Subcutaneous abdominal adipose tissue (tissue), 5 donors: ENCODE measurements around the gene GALE.
A peak's percentile ranks its signal among the peaks of the same experiment; 100 is the strongest.
"Not testable (repeated sequence)": the region's sequence is repeated elsewhere in the genome, so short reads cannot be mapped to it uniquely, and the experiment has no call there.

Experiments
- H3K27ac ChIP-seq: one replicate; pipeline ENCODE4 v1.7.0; 2013; ENCODE audit warnings: low read depth, mild to moderate bottlenecking, inconsistent platforms, low read length, moderate library complexity
- H3K27me3 ChIP-seq, 5 donors: one replicate each; pipeline ENCODE4 v1.7.0; 2013; ENCODE audit warnings: low read length in 5 of 5, inconsistent platforms in 1 of 5; ENCODE audit not compliant: control insufficient read depth in 5 of 5, insufficient read depth in 4 of 5
- H3K36me3 ChIP-seq, 5 donors: one replicate each; pipeline ENCODE4 v1.7.0; 2013; ENCODE audit warnings: low read length in 5 of 5; ENCODE audit not compliant: control insufficient read depth in 5 of 5, insufficient read depth in 5 of 5
- H3K4me1 ChIP-seq, 5 donors: one replicate each; pipeline ENCODE4 v1.7.0; 2013; ENCODE audit warnings: low read length in 5 of 5, mild to moderate bottlenecking in 3 of 5, moderate library complexity in 1 of 5; ENCODE audit not compliant: control insufficient read depth in 5 of 5, insufficient read depth in 5 of 5
- H3K4me3 ChIP-seq, 5 donors: one replicate each; pipeline ENCODE4 v1.7.0; 2013; ENCODE audit warnings: low read length in 5 of 5, low read depth in 1 of 5
- H3K9ac ChIP-seq, 5 donors: one replicate each; pipeline ENCODE4 v1.7.0; 2013; ENCODE audit warnings: low read length in 5 of 5, mild to moderate bottlenecking in 4 of 5, moderate library complexity in 3 of 5
- H3K9me3 ChIP-seq, 5 donors: one replicate each; pipeline ENCODE4 v1.7.0; 2013; ENCODE audit warnings: low read length in 5 of 5; ENCODE audit not compliant: control insufficient read depth in 5 of 5
- donor health status: healthy.
- donor health status: healthy.
- donor health status: healthy.
- donor health status: healthy.
- donor health status: healthy.

GALE gene

DNA sequence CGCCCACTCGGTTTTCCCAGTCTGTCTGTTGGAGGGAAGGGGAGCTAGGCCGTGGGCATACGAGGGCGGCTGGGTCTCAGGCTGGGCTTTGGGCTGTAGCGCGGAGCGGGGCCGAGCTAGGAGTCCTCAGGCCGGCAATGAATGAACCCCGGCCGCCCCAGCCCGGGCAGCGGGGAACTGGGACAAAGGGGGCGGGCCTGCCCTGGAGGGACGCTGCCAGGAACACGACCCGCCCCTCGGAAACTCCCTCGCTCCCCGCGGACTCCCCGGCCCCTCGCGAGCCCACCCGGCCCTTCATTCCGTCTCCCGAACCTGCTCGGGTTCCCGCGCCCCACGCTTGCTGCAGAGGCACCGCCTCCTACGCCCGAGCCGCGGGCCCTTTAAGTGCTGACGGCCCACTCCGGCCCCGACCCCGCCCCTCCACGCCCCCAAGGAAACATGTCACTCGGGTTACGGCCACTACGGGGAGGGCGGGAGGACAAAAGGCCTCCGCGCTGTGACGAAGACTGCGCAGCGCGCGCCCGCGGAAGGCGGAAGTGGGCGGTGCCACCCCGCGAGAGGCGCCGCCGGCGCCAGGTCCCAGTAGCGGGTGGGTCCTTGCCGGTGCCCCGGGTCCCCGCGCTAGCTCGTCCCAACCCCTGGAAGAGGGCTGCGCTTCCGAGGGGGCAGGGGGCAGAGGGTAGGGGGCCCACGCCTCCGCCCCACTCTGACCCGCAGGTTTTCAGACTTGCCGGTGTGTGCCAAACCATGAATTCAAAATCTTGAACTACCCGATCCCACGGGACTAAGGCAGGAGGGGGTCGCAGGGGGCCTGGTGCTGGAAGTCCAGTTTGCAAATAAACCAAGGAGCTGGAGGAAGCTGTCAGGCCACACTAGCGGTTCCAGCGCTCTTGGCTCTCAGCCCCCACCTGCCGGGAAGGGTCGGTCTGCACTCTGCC, at the start of gene GALE:
GALE (minus strand) TSS at position 355 of the 938 bp plus-strand sequence. CDS start 1,747 bp downstream, outside the sequence.
- Histone ChIP-seq H3K9ac (peak within 1 kb of the TSS; percentile 5 to 93 (median 85)), H3K36me3 (peaks cover 0 to 38% (median 28%) of the 10 kb centered on the region in 5 donors), H3K4me1 (peaks cover 0 to 36% (median 23%) of the 10 kb centered on the region in 5 donors), H3K27me3 (no peaks in the 10 kb centered on the region), H3K27ac (peak within 1 kb of the TSS; percentile 95), H3K4me3 (peak within 1 kb of the TSS; percentile 79 to 87 (median 82)), H3K9me3 (no peaks in the 10 kb centered on the region)

DNA sequence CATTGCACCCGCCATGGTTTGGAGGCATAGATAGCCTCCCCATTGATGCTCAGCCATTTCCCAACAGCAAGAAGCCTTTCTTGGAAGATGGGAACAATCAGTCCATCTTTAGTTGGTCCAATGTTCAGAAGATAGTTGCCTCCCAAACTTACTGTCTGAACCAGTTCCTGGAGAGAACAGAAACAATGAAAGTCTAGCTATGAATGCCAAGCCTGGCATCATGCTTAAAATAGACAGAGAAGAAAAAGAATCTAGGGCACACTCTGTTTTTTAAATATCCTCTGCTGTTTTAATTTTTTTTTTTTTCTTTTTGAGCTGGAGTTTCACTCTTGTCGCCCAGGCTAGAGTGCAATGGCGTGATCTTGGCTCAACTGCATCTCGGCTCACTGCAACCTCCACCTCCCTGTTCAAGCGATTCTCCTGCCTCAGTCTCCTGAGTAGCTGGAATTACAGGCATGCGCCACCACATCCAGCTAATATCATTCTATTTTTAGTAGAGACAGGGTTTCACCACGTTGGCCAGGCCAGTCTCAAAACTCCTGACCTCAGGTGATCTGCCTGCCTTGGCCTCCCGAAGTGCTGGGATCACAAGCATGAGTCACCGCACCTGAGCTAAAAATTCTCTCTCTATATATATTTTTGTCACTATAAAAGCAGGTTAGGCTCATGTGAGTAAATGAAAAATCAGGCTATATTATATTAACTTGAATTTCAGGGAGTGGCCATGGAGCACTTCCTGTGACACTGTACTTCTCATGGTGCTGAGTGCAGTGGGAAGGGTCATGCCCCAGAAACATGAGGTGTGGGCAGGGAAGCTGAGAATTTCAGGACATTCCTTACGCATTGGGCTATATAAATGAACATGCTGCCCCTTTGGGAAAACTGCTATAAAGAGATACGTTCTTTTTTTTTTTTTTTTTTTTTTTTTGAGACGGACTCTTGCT, 48.4 kb upstream of the GALE start:
- H3K4me3 ChIP-seq = no peak overlapping the region

GRCh38 chr1:23847482-23848095, 47.0 kb upstream of the GALE start:
- H3K36me3 ChIP-seq = peaks cover 16 to 36% (median 27%) of the 10 kb centered on the region in 5 donors
- not testable (repeated sequence) for H3K4me1 ChIP-seq, H3K4me3 ChIP-seq, H3K27ac ChIP-seq, H3K9ac ChIP-seq, H3K27me3 ChIP-seq, H3K9me3 ChIP-seq

More for the DNA sequence above, 48.4 kb upstream of the GALE start:
- H3K36me3 ChIP-seq = peaks cover 16 to 36% (median 27%) of the 10 kb centered on the region in 5 donors
- H3K9me3 ChIP-seq = no peaks in the 10 kb centered on the region
- no peak overlapping the region for H3K9ac ChIP-seq
- H3K4me1 ChIP-seq = no peaks in the 10 kb centered on the region
- H3K27me3 ChIP-seq = no peaks in the 10 kb centered on the region
- H3K27ac ChIP-seq = no peak overlapping the region

DNA sequence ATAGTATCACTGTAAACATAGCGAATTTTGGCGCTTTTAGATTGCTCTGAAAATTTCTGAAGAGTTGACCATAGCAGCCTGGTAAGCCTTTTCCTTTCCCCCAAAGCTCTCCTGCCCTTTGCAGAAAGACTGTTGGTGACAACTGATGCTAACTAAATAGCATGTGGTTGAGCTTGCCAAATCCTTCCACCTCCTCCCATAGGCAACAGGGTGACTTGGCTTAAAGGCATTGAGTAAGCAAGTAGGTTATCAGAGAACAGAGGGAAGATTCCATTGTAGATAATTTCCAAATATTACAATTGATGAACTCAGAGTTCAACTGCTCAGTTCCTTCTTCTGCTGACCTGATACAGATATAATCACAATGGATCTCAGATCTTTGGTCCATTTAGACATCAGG, 44.6 kb upstream of the GALE start:
- H3K27ac ChIP-seq = no peak overlapping the region
- no peak overlapping the region for H3K4me3 ChIP-seq
- H3K4me1 ChIP-seq = no peaks in the 10 kb centered on the region
- no peak overlapping the region for H3K9ac ChIP-seq
- H3K9me3 ChIP-seq = no peaks in the 10 kb centered on the region
- H3K27me3 ChIP-seq = no peaks in the 10 kb centered on the region
- peaks cover 16 to 33% (median 27%) of the 10 kb centered on the region in 5 donors for H3K36me3 ChIP-seq

- Histone ChIP-seq H3K9ac (no peak overlapping the region), H3K27ac (no peak overlapping the region), H3K27me3 (no peaks in the 10 kb centered on the region), H3K9me3 (no peaks in the 10 kb centered on the region), H3K4me3 (no peak overlapping the region), H3K4me1 (peaks cover 0 to 4% (median 3%) of the 10 kb centered on the region in 5 donors), H3K36me3 (peaks cover 15 to 30% (median 25%) of the 10 kb centered on the region in 5 donors)
These were observed 43.1 kb upstream of the GALE start for GRCh38 chr1:23843644-23844043.

DNA sequence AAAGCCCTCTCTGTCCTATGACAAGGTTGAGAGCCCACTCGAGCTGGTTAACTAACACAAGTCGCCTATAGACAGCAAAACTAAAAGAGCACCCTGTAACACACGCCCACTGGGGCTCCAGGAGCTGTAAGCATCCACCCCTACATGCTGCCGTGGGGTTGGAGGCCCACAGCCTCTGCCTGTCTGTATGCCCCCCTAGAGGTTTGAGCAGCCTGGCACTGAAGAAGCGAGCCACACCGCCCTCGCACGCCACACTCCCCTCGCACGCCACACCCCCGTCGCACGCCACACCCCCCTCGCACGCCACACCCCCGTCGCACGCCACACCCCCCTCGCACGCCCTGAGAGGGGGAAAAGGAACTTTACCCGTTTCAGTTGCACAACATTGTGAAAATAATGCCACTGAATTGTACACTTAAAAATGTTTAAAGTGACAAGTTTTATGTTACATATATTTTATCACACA, 37.9 kb upstream of the GALE start:
- no peak overlapping the region for H3K27ac ChIP-seq
- peak overlapping the region in 4 of 5 donors; percentile 30 to 57 (median 54) for H3K9ac ChIP-seq
- no peaks in the 10 kb centered on the region for H3K36me3 ChIP-seq
- peaks cover 0 to 4% (median 0%) of the 10 kb centered on the region in 5 donors for H3K27me3 ChIP-seq
- peaks cover 3 to 12% (median 10%) of the 10 kb centered on the region in 5 donors for H3K4me1 ChIP-seq
- H3K4me3 ChIP-seq = peak overlapping the region; percentile 52 to 69 (median 56)
- H3K9me3 ChIP-seq = no peaks in the 10 kb centered on the region

DNA sequence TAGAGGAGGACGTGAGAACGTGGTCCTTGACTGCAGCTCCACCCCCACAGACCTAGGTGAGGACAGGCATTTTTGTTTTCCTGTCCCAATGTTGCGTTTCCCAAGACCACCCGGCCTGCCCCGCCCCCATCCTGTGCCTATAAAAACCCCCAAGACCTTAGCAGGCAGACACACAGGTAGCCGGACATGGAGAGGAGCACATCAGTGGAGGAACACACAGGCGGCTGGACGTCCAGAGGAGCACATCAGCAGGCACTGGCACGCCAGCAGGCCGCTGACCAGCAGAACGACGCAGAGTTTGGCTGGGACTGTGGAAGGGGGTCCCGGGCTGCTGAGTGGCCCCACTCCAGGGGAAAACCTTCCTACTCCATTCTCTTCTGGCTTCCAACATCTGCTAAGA, 37.4 kb upstream of the GALE start:
- Histone ChIP-seq H3K4me1 (peaks cover 3 to 12% (median 10%) of the 10 kb centered on the region in 5 donors), H3K4me3 (peak overlapping the region; percentile 44 to 69 (median 56)), H3K9me3 (no peaks in the 10 kb centered on the region), H3K27me3 (peaks cover 0 to 4% (median 0%) of the 10 kb centered on the region in 5 donors), H3K27ac (no peak overlapping the region), H3K36me3 (no peaks in the 10 kb centered on the region), H3K9ac (peak overlapping the region in 2 of 5 donors; percentile 30 to 52)

DNA sequence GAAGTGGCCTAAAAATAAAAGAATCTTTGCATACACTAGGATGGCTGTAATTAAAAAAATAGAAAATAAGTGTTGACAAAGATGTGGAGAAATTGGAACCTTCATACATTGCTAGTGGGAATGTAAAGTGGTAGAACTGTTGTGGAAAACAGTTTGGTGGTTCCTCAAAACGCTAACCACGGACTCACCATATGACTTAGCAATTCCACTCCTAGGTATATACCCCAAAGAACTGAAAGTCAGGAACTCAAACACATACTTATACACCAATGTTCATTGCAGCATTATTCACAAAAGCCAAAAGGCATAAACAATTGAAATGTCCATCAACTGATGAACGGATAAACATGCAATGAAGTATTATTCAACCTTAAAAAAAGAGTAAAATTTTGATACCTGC, 35.5 kb upstream of the GALE start:
- H3K4me3 ChIP-seq = no peak overlapping the region
- H3K9me3 ChIP-seq = no peaks in the 10 kb centered on the region
- H3K27ac ChIP-seq = no peak overlapping the region
- peaks cover 0 to 4% (median 0%) of the 10 kb centered on the region in 5 donors for H3K27me3 ChIP-seq
- H3K9ac ChIP-seq = no peak overlapping the region
- no peaks in the 10 kb centered on the region for H3K36me3 ChIP-seq
- H3K4me1 ChIP-seq = peaks cover 3 to 12% (median 10%) of the 10 kb centered on the region in 5 donors

DNA sequence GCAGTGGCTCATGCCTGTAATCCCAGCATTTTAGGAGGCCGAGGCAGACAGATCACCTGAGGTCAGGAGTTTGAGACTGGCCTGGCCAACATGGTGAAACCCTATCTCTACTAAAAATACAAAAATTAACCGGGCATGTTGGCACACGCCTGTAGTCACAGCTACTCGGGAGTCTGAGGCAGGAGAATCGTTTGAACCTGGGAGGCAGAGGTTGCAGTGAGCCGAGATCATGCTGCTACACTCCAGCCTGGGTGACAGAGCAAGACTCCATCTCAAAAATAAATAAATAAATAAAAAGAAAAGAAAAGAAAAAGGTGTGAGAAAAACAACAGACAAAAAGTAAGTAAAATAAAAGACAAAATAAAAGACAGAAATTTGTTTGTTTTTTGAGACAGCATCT, 33.6 kb upstream of the GALE start:
- peaks cover 3 to 12% (median 10%) of the 10 kb centered on the region in 5 donors for H3K4me1 ChIP-seq
- H3K27me3 ChIP-seq, H3K9me3 ChIP-seq, H3K36me3 ChIP-seq, H3K9ac ChIP-seq, H3K27ac ChIP-seq, H3K4me3 ChIP-seq: not testable (repeated sequence)
